ENCODE data around the gene PLD1.

PLD1 gene

DNA sequence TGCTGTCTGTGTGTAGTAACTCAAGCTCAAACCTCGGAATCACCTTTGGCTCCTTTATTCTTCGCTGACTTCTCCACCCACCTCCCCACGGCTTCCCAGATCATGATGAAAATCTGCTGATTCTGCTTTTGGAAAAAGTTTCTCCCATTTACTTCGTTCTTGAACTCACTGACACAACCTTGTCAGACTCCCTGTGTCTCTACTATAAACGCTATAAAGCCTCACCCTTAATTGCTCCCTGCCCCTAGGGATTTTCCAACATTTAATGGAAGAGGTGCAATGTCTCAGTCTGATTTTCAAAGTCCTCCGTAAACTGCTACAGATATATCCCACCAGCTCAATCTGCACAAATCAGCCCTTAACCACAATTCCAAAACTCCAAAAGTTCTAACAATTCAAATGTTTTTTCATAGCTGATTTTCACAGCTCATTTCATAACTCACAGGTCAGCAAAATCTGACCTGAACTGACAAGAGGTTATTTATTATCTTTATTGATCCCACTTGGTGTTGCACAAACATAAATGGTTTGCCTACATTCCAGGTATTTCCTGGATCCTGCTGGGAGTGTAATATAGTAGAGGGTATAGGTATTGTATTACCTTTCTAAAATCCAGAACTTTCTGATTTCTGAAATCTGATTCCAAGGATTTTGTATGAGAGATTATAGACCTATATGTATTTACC lies 129.4 kb downstream of the PLD1 start:
- TF ChIP-seq, protein P1, sequence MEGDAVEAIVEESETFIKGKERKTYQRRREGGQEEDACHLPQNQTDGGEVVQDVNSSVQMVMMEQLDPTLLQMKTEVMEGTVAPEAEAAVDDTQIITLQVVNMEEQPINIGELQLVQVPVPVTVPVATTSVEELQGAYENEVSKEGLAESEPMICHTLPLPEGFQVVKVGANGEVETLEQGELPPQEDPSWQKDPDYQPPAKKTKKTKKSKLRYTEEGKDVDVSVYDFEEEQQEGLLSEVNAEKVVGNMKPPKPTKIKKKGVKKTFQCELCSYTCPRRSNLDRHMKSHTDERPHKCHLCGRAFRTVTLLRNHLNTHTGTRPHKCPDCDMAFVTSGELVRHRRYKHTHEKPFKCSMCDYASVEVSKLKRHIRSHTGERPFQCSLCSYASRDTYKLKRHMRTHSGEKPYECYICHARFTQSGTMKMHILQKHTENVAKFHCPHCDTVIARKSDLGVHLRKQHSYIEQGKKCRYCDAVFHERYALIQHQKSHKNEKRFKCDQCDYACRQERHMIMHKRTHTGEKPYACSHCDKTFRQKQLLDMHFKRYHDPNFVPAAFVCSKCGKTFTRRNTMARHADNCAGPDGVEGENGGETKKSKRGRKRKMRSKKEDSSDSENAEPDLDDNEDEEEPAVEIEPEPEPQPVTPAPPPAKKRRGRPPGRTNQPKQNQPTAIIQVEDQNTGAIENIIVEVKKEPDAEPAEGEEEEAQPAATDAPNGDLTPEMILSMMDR (IDR thresholded peaks at IDR 0.05; ENCODE audit: low read depth, low read length, missing control alignments) = no peak
- H3K4me3 ChIP-seq (replicated peaks; ENCODE audit: low read depth, low read length) = no peak overlapping the region
- no peak for DNase-seq (ENCODE audit: extremely low read depth, low read depth)

DNA sequence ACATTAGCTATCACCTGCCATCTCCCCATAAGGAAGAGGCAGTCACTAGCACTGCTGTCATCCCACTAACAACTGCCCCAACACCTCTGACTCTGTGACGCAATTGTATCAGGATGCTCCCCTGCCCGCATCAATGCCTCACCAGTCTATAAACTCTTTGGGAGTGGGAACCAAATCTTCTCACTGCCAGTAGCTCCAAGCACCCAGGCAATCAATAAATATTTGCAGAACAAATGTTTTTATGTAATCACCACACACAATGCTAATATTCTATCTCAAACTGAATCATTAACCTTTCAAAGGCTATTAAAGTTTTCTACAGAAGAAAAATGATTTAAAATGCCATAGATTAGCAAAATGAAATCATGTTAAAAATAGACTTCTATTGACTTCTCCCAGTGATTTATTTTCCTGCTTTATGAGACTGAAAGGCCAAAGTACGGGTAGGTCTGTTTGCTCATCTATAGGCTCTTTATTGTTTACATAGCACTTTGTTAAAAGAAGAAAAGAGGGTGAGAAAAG lies 131.3 kb downstream of the PLD1 start:
- DNase-seq (ENCODE audit: extremely low read depth, low read depth) = no peak
- no peak overlapping the region for H3K4me3 ChIP-seq (replicated peaks; ENCODE audit: low read depth, low read length)
- TF ChIP-seq, protein P1 (IDR thresholded peaks at IDR 0.05; ENCODE audit: low read depth, low read length, missing control alignments) = no peak

GRCh38 chr3:171677706-171678105 lies 132.6 kb downstream of the PLD1 start:
- H3K4me3 ChIP-seq (replicated peaks; ENCODE audit: low read depth, low read length) = no peak overlapping the region
- TF ChIP-seq, protein P1 (IDR thresholded peaks at IDR 0.05; ENCODE audit: low read depth, low read length, missing control alignments) = no peak
- no peak for DNase-seq (ENCODE audit: extremely low read depth, low read depth)

- DNase-seq (ENCODE audit: extremely low read depth, low read depth) = no peak
- no peak overlapping the region for H3K4me3 ChIP-seq (replicated peaks; ENCODE audit: low read depth, low read length)
- TF ChIP-seq, protein P1 (IDR thresholded peaks at IDR 0.05; ENCODE audit: low read depth, low read length, missing control alignments) = no peak
Observed at GRCh38 chr3:171676601-171677175, 133.6 kb downstream of the PLD1 start.

DNA sequence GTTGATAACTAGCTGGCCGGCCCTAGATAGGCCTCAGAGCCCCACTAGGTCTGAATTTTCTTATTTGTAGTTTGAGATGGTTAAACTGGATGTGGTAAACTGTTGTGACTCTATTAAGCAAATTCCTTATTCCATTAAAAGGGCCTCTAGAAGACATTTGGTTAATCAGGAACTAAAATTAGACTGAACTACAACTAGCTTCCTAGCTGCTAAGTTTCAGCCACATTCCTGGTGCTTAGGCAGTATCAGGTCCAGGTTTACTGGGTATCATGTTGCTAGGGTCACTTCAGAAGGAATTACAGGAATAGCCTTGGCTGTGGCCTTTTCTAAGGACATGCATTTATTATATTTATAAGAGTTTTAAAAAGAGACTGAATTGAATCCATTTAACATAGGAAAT lies 136.3 kb downstream of the PLD1 start:
- H3K4me3 ChIP-seq (replicated peaks; ENCODE audit: low read depth, low read length) = no peak overlapping the region
- TF ChIP-seq, protein P1 (IDR thresholded peaks at IDR 0.05; ENCODE audit: low read depth, low read length, missing control alignments) = no peak
- DNase-seq (ENCODE audit: extremely low read depth, low read depth) = no peak

GRCh38 chr3:171672538-171672937 lies 137.7 kb downstream of the PLD1 start:
- TF ChIP-seq, protein P1 (IDR thresholded peaks at IDR 0.05; ENCODE audit: low read depth, low read length, missing control alignments) = no peak
- no peak overlapping the region for H3K4me3 ChIP-seq (replicated peaks; ENCODE audit: low read depth, low read length)
- no peak for DNase-seq (ENCODE audit: extremely low read depth, low read depth)

Data from HFF-Myc (cell line).